ENCODE measurements around the gene JADE3. TPM values are rescaled to one million over a fixed set of nuclear protein-coding genes. Genes with fewer than 3 reads are reported as not detected.

The JADE3 gene
- total RNA-seq, 1 donor: 4.3 TPM

- H3K4me3 ChIP-seq (ENCODE audit: low read depth, low read length): no peak overlapping the region
- DNase-seq (ENCODE audit: low read depth): no peak
- TF ChIP-seq, protein P1, sequence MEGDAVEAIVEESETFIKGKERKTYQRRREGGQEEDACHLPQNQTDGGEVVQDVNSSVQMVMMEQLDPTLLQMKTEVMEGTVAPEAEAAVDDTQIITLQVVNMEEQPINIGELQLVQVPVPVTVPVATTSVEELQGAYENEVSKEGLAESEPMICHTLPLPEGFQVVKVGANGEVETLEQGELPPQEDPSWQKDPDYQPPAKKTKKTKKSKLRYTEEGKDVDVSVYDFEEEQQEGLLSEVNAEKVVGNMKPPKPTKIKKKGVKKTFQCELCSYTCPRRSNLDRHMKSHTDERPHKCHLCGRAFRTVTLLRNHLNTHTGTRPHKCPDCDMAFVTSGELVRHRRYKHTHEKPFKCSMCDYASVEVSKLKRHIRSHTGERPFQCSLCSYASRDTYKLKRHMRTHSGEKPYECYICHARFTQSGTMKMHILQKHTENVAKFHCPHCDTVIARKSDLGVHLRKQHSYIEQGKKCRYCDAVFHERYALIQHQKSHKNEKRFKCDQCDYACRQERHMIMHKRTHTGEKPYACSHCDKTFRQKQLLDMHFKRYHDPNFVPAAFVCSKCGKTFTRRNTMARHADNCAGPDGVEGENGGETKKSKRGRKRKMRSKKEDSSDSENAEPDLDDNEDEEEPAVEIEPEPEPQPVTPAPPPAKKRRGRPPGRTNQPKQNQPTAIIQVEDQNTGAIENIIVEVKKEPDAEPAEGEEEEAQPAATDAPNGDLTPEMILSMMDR (IDR thresholded peaks at IDR 0.05; ENCODE audit: insufficient read depth, low read depth, low read length): no peak
Measured at GRCh38 chrX:47097018-47097417, 184.8 kb downstream of the JADE3 start.

DNA sequence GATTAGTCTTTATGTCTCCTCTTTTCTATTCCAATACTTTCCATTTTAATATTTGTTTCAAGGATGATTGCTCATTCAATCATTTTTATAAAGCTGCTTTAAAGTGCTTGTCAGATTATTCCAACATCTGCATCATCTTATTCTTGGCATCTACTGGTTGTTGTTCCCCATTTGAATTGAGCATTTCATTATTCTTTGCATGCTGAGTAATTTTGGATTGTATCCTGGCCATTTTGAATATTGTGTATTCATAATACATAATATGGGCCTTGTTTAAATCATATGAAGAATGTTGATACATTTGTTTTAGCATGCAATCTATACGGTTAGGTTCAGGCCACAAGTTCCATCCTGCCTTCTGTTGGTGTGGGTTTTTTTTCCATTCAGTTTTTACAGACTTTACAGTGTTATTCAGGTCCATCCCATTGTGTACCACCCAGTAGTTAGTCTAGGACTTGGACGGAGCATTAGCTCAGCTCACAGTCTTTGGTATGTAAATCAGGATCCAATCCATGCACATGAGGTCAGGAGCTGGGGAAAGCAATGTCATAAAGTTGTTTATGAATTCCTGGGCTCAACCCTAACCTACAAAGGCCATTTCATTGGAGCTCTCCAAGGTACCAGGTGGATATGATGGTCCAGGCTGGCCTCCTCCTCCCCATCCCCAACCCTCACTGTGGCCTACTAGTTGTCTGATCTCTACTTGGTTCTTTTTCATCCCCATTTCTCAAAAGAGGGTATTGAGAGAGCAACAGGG, 186.3 kb downstream of the JADE3 start:
- H3K4me3 ChIP-seq (ENCODE audit: low read depth, low read length): no peak overlapping the region
- DNase-seq (ENCODE audit: low read depth): no peak

GRCh38 chrX:47101206-47101605, 189.0 kb downstream of the JADE3 start:
- H3K4me3 ChIP-seq (ENCODE audit: low read depth, low read length): no peak overlapping the region
- TF ChIP-seq, protein P1 (IDR thresholded peaks at IDR 0.05; ENCODE audit: insufficient read depth, low read depth, low read length): no peak
- no peak for DNase-seq (ENCODE audit: low read depth)

More for the DNA sequence above, 186.3 kb downstream of the JADE3 start:
- TF ChIP-seq, protein P1 (IDR thresholded peaks at IDR 0.05; ENCODE audit: insufficient read depth, low read depth, low read length): no peak

Small RNA genes lying within 50 kb of the gene (small RNA-seq; reads per million reads assigned to genes)
- gene RNU6-1189P: not detected

Other genes starting within 250 kb of the JADE3 start
- 39.0 and 46.6 TPM in 2 replicates for gene SLC9A7, start 153.3 kb upstream of the JADE3 start, total RNA-seq
- 19.0 and 38.4 TPM in 2 replicates for gene RP2, start 75.4 kb upstream of the JADE3 start, total RNA-seq
- 3.5 and 6.5 TPM in 2 replicates for gene RGN, start 166.0 kb downstream of the JADE3 start, total RNA-seq
- gene NDUFB11, start 232.3 kb downstream of the JADE3 start, total RNA-seq: 55.3 and 83.1 TPM in 2 replicates
- 39.6 and 49.2 TPM in 2 replicates for gene RBM10, start 232.8 kb downstream of the JADE3 start, total RNA-seq

Data from fibroblast of villous mesenchyme (primary cell).